H9 (cell line): ENCODE data around the gene MZF1. TPM values are rescaled to one million over a fixed set of nuclear protein-coding genes. Genes with fewer than 3 reads are reported as not detected.

Source experiments
- DNase-seq: peaks from one replicate; pipeline ENCODE4 v3.0.0-alpha.2; 2017
- H2AFZ ChIP-seq: one replicate; pipeline ENCODE4 v1.6.1; 2013; ENCODE audit warnings: mild to moderate bottlenecking, low read length, control low read depth, moderate library complexity
- H2AK5ac ChIP-seq: 2 replicates; pipeline ENCODE4 v1.6.1; 2013; ENCODE audit warnings: low read length, control low read depth, mixed read lengths; ENCODE audit not compliant: insufficient read length
- H2BK120ac ChIP-seq: one replicate; pipeline ENCODE4 v1.6.1; 2013; ENCODE audit warnings: low read depth, mild to moderate bottlenecking, low read length, control low read depth, inconsistent platforms; ENCODE audit not compliant: poor library complexity, severe bottlenecking
- H2BK12ac ChIP-seq: 2 replicates; pipeline ENCODE4 v1.6.1; 2013; ENCODE audit warnings: low read length, control low read depth, mixed read lengths, low read depth; ENCODE audit not compliant: insufficient read length
- H2BK15ac ChIP-seq: 2 replicates; pipeline ENCODE4 v1.6.1; 2013; ENCODE audit warnings: low read depth, low read length, control low read depth
- H2BK20ac ChIP-seq: one replicate; pipeline ENCODE4 v1.6.1; 2013; ENCODE audit warnings: low read depth, mild to moderate bottlenecking, low read length, control low read depth, inconsistent platforms; ENCODE audit not compliant: poor library complexity, severe bottlenecking
- H2BK5ac ChIP-seq: 2 replicates; pipeline ENCODE4 v1.6.1; 2013; ENCODE audit warnings: low read length, control low read depth, mixed read lengths; ENCODE audit not compliant: insufficient read length
- H3K14ac ChIP-seq: 2 replicates; pipeline ENCODE4 v1.6.1; 2013; ENCODE audit warnings: low read length, control low read depth; ENCODE audit not compliant: insufficient read depth
- H3K18ac ChIP-seq: 2 replicates; pipeline ENCODE4 v1.6.1; 2013; ENCODE audit warnings: low read depth, mild to moderate bottlenecking, mixed read lengths, low read length, control low read depth; ENCODE audit not compliant: insufficient read length
- H3K23ac ChIP-seq: 2 replicates; pipeline ENCODE4 v1.6.1; 2013; ENCODE audit warnings: low read length, control low read depth, mixed read lengths, low read depth; ENCODE audit not compliant: insufficient read length
- H3K23me2 ChIP-seq: 2 replicates; pipeline ENCODE4 v1.6.1; 2013; ENCODE audit warnings: low read depth, mild to moderate bottlenecking, mixed read lengths, low read length, control low read depth; ENCODE audit not compliant: insufficient read length, poor library complexity, severe bottlenecking
- H3K27ac ChIP-seq: 2 replicates; pipeline ENCODE4 v1.5.1; 2013; ENCODE audit warnings: low read length, control low read depth, mixed read lengths, low read depth; ENCODE audit not compliant: insufficient read length
- H3K27me3 ChIP-seq: 2 replicates; pipeline ENCODE4 v1.6.1; 2013; ENCODE audit warnings: low read length, control low read depth, inconsistent platforms; ENCODE audit not compliant: insufficient read depth
- H3K4ac ChIP-seq: 2 replicates; pipeline ENCODE4 v1.6.1; 2013; ENCODE audit warnings: low read depth, mild to moderate bottlenecking, control low read depth, inconsistent platforms, low read length, moderate library complexity
- H3K4me1 ChIP-seq: 2 replicates; pipeline ENCODE4 v1.6.1; 2013; ENCODE audit warnings: low read length, control low read depth, inconsistent platforms; ENCODE audit not compliant: insufficient read depth
- H3K4me2 ChIP-seq: 2 replicates; pipeline ENCODE4 v1.6.1; 2013; ENCODE audit warnings: low read length, control low read depth, mixed read lengths; ENCODE audit not compliant: insufficient read length, insufficient read depth
- H3K56ac ChIP-seq: 2 replicates; pipeline ENCODE4 v1.6.1; 2013; ENCODE audit warnings: low read depth, mild to moderate bottlenecking, mixed read lengths, low read length, control low read depth; ENCODE audit not compliant: insufficient read length
- H3K79me1 ChIP-seq: 2 replicates; pipeline ENCODE4 v1.6.1; 2013; ENCODE audit warnings: low read depth, mild to moderate bottlenecking, moderate library complexity, low read length, control low read depth, inconsistent platforms; ENCODE audit not compliant: insufficient read depth, poor library complexity, severe bottlenecking
- H3K79me2 ChIP-seq: 2 replicates; pipeline ENCODE4 v1.6.1; 2013; ENCODE audit warnings: low read length, control low read depth, inconsistent platforms; ENCODE audit not compliant: insufficient read depth
- H3K9ac ChIP-seq: 2 replicates; pipeline ENCODE4 v1.6.1; 2013; ENCODE audit warnings: low read length, control low read depth, mixed read lengths; ENCODE audit not compliant: insufficient read length; ENCODE audit errors: extremely low read depth
- H3K9me3 ChIP-seq: one replicate; pipeline ENCODE4 v1.6.1; 2013; ENCODE audit warnings: low read depth, low read length, inconsistent platforms; ENCODE audit not compliant: control insufficient read depth
- H3T11ph ChIP-seq: one replicate; pipeline ENCODE4 v1.6.1; 2013; ENCODE audit warnings: mild to moderate bottlenecking, low read length, control low read depth, inconsistent platforms
- H4K20me1 ChIP-seq: one replicate; pipeline ENCODE4 v1.6.1; 2013; ENCODE audit not compliant: control insufficient read depth, insufficient read length, insufficient read depth
- H4K5ac ChIP-seq: 2 replicates; pipeline ENCODE4 v1.6.1; 2013; ENCODE audit warnings: low read depth, mild to moderate bottlenecking, mixed read lengths, low read length, control low read depth; ENCODE audit not compliant: insufficient read length
- H4K8ac ChIP-seq: replicated peaks from 2 replicates; pipeline ENCODE4 v1.6.1; 2013; ENCODE audit warnings: low read length, control low read depth, mixed read lengths, low read depth; ENCODE audit not compliant: insufficient read length
- H4K91ac ChIP-seq: 2 replicates; pipeline ENCODE4 v1.6.1; 2013; ENCODE audit warnings: low read depth, mild to moderate bottlenecking, moderate library complexity, mixed read lengths, low read length, control low read depth; ENCODE audit not compliant: insufficient read length
- H3K27ac Mint-ChIP-seq, 3 experiments: 2 replicates in 2 of 3; 3 replicates in 1 of 3; pipeline ENCODE4 v1.8.0; 2020 to 2021; ENCODE audit warnings: mixed read lengths in 3 of 3, mild to moderate bottlenecking in 1 of 3, moderate library complexity in 1 of 3
- H3K27me3 Mint-ChIP-seq: 2 replicates; pipeline ENCODE4 v1.8.0; 2021; ENCODE audit warnings: low read depth, mild to moderate bottlenecking, moderate library complexity, mixed read lengths
- H3K36me3 Mint-ChIP-seq, 3 experiments: 2 replicates in 2 of 3; 3 replicates in 1 of 3; pipeline ENCODE4 v1.8.0; 2020 to 2021; ENCODE audit warnings: low read depth in 3 of 3, mixed read lengths in 3 of 3; ENCODE audit not compliant: insufficient read depth in 1 of 3
- H3K4me1 Mint-ChIP-seq, 2 experiments: 2 replicates each; pipeline ENCODE4 v1.8.0; 2020; ENCODE audit warnings: mixed read lengths in 2 of 2
- H3K4me3 Mint-ChIP-seq, 2 experiments: 2 replicates in 1 of 2; 3 replicates in 1 of 2; pipeline ENCODE4 v1.8.0; 2020 to 2021; ENCODE audit warnings: mild to moderate bottlenecking in 2 of 2, mixed read lengths in 2 of 2, moderate library complexity in 1 of 2
- H3K9me3 Mint-ChIP-seq, 2 experiments: 2 replicates in 1 of 2; 3 replicates in 1 of 2; pipeline ENCODE4 v1.8.0; 2020; ENCODE audit warnings: mild to moderate bottlenecking in 2 of 2, mixed read lengths in 2 of 2, moderate library complexity in 1 of 2
- CTCF ChIP-seq: fragments of 200-600 bp; sonication (generic); conservative IDR thresholded peaks from 3 replicates; pipeline ENCODE4 v1.8.0; 2021; ENCODE audit warnings: antibody characterized with exemption, mild to moderate bottlenecking
- WGBS: extraction: QIAGEN DNeasy Blood & Tissue Kit; methylation state at CpG from one replicate; pipeline ENCODE4 v1.1.7; 2013; ENCODE audit warnings: missing lambda C conversion rate, low lambda C conversion rate, mixed read lengths; ENCODE audit not compliant: insufficient read length; ENCODE audit errors: extremely low coverage; 5-methylcytosine and 5-hydroxymethylcytosine counted together
- total RNA-seq: library from RNA; stranded (reverse); gene quantifications from 2 replicates; pipeline ENCODE4 v1.2.1, GENCODE V29; 2021

Gene MZF1
- total RNA-seq, 1 experiment from 2014 or later = 23.6 TPM

- Histone ChIP-seq H2BK12ac (no peak overlapping the region), H3K23ac (no peak overlapping the region), H3K9ac (no peak overlapping the region), H2AFZ (no peak overlapping the region), H2BK5ac (no peak overlapping the region), H3K4ac (no peak overlapping the region), H3K23me2 (no peaks in the 10 kb centered on the region), H3K27me3 (no peaks in the 10 kb centered on the region), H3T11ph (no peak overlapping the region), H2BK120ac (no peak overlapping the region), H4K91ac (no peak overlapping the region), H2BK15ac (no peak overlapping the region), H3K18ac (no peak overlapping the region), H3K4me1 (no peaks in the 10 kb centered on the region), H3K27ac (no peak overlapping the region), H4K5ac (no peak overlapping the region), H2AK5ac (no peak overlapping the region), H3K79me1 (no peaks in the 10 kb centered on the region), H3K56ac (no peak overlapping the region), H3K4me2 (no peak overlapping the region), H4K20me1 (no peaks in the 10 kb centered on the region), H3K79me2 (no peaks in the 10 kb centered on the region), H3K9me3 (no peaks in the 10 kb centered on the region), H4K8ac (no peak overlapping the region), H3K14ac (no peak overlapping the region), H2BK20ac (no peak overlapping the region)
- no peak for TF ChIP-seq CTCF
- no peaks in the 10 kb centered on the region for H3K9me3 Mint-ChIP-seq
- no peaks in the 10 kb centered on the region for H3K27me3 Mint-ChIP-seq
- no CpG with 5 or more reads among the region's 5 CpGs for WGBS
- peaks cover 0 to 34% (median 21%) of the 10 kb centered on the region in 3 experiments; a peak in 5 of 7 replicates for H3K36me3 Mint-ChIP-seq
- H3K4me3 Mint-ChIP-seq = no peak overlapping the region
- H3K4me1 Mint-ChIP-seq = peaks cover 2% of the 10 kb centered on the region in 2 experiments
- H3K27ac Mint-ChIP-seq = no peak overlapping the region
- DNase-seq = no peak
These were observed 6.1 kb downstream of the MZF1 start for GRCh38 chr19:58566989-58567388.
